ENCODE measurements around the gene RIN1.

DNA sequence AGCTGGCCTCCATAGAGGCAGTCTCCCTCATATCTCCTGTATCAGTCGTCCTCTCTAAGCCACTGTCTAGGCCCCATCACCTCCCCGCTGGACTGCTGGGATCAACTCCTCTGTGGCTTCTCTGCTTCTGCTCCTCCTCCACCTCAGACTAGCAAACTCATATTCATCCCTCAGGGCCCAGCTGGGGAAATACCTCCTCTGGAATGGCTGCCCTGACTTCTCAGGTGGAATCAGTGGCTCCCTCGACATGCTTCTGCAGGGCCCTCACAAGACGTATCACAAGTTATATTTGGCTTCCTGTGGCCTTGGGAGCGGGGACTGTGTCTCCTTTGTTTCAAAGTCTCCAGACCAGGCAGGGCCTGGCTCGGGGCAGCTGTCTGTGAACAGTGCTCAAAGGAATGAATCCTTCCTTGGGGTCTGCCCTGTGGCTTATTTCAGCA lies 25.3 kb upstream of the RIN1 start:
- TF ChIP-seq, protein P1, sequence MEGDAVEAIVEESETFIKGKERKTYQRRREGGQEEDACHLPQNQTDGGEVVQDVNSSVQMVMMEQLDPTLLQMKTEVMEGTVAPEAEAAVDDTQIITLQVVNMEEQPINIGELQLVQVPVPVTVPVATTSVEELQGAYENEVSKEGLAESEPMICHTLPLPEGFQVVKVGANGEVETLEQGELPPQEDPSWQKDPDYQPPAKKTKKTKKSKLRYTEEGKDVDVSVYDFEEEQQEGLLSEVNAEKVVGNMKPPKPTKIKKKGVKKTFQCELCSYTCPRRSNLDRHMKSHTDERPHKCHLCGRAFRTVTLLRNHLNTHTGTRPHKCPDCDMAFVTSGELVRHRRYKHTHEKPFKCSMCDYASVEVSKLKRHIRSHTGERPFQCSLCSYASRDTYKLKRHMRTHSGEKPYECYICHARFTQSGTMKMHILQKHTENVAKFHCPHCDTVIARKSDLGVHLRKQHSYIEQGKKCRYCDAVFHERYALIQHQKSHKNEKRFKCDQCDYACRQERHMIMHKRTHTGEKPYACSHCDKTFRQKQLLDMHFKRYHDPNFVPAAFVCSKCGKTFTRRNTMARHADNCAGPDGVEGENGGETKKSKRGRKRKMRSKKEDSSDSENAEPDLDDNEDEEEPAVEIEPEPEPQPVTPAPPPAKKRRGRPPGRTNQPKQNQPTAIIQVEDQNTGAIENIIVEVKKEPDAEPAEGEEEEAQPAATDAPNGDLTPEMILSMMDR (IDR thresholded peaks at IDR 0.05) = no peak
- TF ChIP-seq EP300 (IDR thresholded peaks at IDR 0.05) (no peak), POLR2A (IDR thresholded peaks at IDR 0.05) (no peak)
